Measurements from ENCODE around the gene CACNA1A. TPM values are rescaled to one million over a fixed set of nuclear protein-coding genes. Genes with fewer than 3 reads are reported as not detected.

CACNA1A gene
- total RNA-seq, 2 donors from 2014 or later = 0.27 to 2.3 TPM

- DNase-seq (ENCODE audit: low spot score) (no peak), ATAC-seq (ENCODE audit: insufficient number of reproducible peaks, low FRiP score, low read depth) (no peak)
- H3K9me3 ChIP-seq = no peaks in the 10 kb centered on the region
- no peaks in the 10 kb centered on the region for H3K27me3 ChIP-seq (replicated peaks; ENCODE audit: insufficient read depth)
- TF ChIP-seq CTCF (IDR thresholded peaks at IDR 0.05) = no peak
- no peaks in the 10 kb centered on the region for H3K4me1 ChIP-seq (ENCODE audit: control insufficient read depth in 1 of 2, low read depth in 2 of 2)
- H3K36me3 ChIP-seq = no peaks in the 10 kb centered on the region
- H3K4me3 ChIP-seq = no peak overlapping the region
- no peak overlapping the region for H3K27ac ChIP-seq
These were observed 12.6 kb downstream of the CACNA1A start for GRCh38 chr19:13493516-13494310.

- no peaks in the 10 kb centered on the region for H3K36me3 ChIP-seq
- DNase-seq (ENCODE audit: low spot score) (no peak), ATAC-seq (ENCODE audit: insufficient number of reproducible peaks, low FRiP score, low read depth) (no peak)
- H3K27ac ChIP-seq = no peak overlapping the region
- H3K27me3 ChIP-seq (replicated peaks; ENCODE audit: insufficient read depth) = no peaks in the 10 kb centered on the region
- no peak overlapping the region for H3K4me3 ChIP-seq
- no peaks in the 10 kb centered on the region for H3K9me3 ChIP-seq
- TF ChIP-seq CTCF (IDR thresholded peaks at IDR 0.05) = no peak
- H3K4me1 ChIP-seq (ENCODE audit: control insufficient read depth in 1 of 2, low read depth in 2 of 2) = no peaks in the 10 kb centered on the region
These were observed 14.2 kb downstream of the CACNA1A start for GRCh38 chr19:13492128-13492527.

GRCh38 chr19:13487985-13488384 is 18.3 kb downstream of the CACNA1A start:
- Histone ChIP-seq H3K4me3 (no peak overlapping the region), H3K36me3 (no peaks in the 10 kb centered on the region), H3K27me3 (replicated peaks; ENCODE audit: insufficient read depth) (no peaks in the 10 kb centered on the region), H3K27ac (no peak overlapping the region), H3K4me1 (ENCODE audit: control insufficient read depth in 1 of 2, low read depth in 2 of 2) (no peaks in the 10 kb centered on the region), H3K9me3 (no peaks in the 10 kb centered on the region)
- no peak for ATAC-seq (ENCODE audit: insufficient number of reproducible peaks, low FRiP score, low read depth)
- no peak for TF ChIP-seq CTCF (IDR thresholded peaks at IDR 0.05)
- DNase-seq (ENCODE audit: low spot score) = no peak

GRCh38 chr19:13484166-13484565 is 22.1 kb downstream of the CACNA1A start:
- Histone ChIP-seq H3K27ac (no peak overlapping the region), H3K36me3 (no peaks in the 10 kb centered on the region), H3K9me3 (no peaks in the 10 kb centered on the region), H3K4me1 (ENCODE audit: control insufficient read depth in 1 of 2, low read depth in 2 of 2) (no peaks in the 10 kb centered on the region), H3K27me3 (replicated peaks; ENCODE audit: insufficient read depth) (no peaks in the 10 kb centered on the region), H3K4me3 (no peak overlapping the region)
- DNase-seq (ENCODE audit: low spot score) (no peak), ATAC-seq (ENCODE audit: insufficient number of reproducible peaks, low FRiP score, low read depth) (no peak)
- no peak for TF ChIP-seq CTCF (IDR thresholded peaks at IDR 0.05)

- TF ChIP-seq CTCF (IDR thresholded peaks at IDR 0.05) = no peak
- no peak for ATAC-seq (ENCODE audit: insufficient number of reproducible peaks, low FRiP score, low read depth)
- Histone ChIP-seq H3K27me3 (replicated peaks; ENCODE audit: insufficient read depth) (no peaks in the 10 kb centered on the region), H3K36me3 (no peaks in the 10 kb centered on the region), H3K9me3 (no peaks in the 10 kb centered on the region), H3K4me3 (no peak overlapping the region), H3K4me1 (ENCODE audit: control insufficient read depth in 1 of 2, low read depth in 2 of 2) (no peaks in the 10 kb centered on the region), H3K27ac (no peak overlapping the region)
- DNase-seq (ENCODE audit: low spot score) = no peak
These were observed 23.1 kb downstream of the CACNA1A start for GRCh38 chr19:13483215-13483614.

All from thoracic aorta (tissue), 2 donors.